Endothelial cell (in vitro differentiated cells): ENCODE measurements around the gene GDF2. TPM values are rescaled to one million over a fixed set of nuclear protein-coding genes. Genes with fewer than 3 reads are reported as not detected.

Experiments used
- DNase-seq: peaks from one replicate; pipeline ENCODE4 v3.0.0; 2021; ENCODE audit warnings: low spot score
- H3K27ac Mint-ChIP-seq: one replicate; pipeline ENCODE4 v1.8.0; 2021; ENCODE audit warnings: mixed read lengths, inconsistent platforms; ENCODE audit not compliant: unreplicated experiment
- H3K27me3 Mint-ChIP-seq: one replicate; pipeline ENCODE4 v1.8.0; 2021; ENCODE audit warnings: mild to moderate bottlenecking, moderate library complexity, mixed read lengths, inconsistent platforms; ENCODE audit not compliant: unreplicated experiment
- H3K36me3 Mint-ChIP-seq: one replicate; pipeline ENCODE4 v1.8.0; 2021; ENCODE audit warnings: mild to moderate bottlenecking, low read depth, mixed read lengths, inconsistent platforms; ENCODE audit not compliant: unreplicated experiment
- H3K4me1 Mint-ChIP-seq: one replicate; pipeline ENCODE4 v1.8.0; 2021; ENCODE audit warnings: mild to moderate bottlenecking, mixed read lengths, inconsistent platforms; ENCODE audit not compliant: unreplicated experiment
- H3K4me3 Mint-ChIP-seq: one replicate; pipeline ENCODE4 v1.8.0; 2021; ENCODE audit warnings: mild to moderate bottlenecking, mixed read lengths, inconsistent platforms; ENCODE audit not compliant: unreplicated experiment
- H3K9me3 Mint-ChIP-seq: one replicate; pipeline ENCODE4 v1.8.0; 2021; ENCODE audit warnings: mixed read lengths, inconsistent platforms; ENCODE audit not compliant: unreplicated experiment
- long read RNA-seq: library from polyadenylated mRNA; unstranded; transcript quantifications from one replicate; pipeline ENCODE4 v2.0.0, GENCODE V29; 2020; ENCODE audit not compliant: unreplicated experiment
- total RNA-seq: library from RNA; stranded (reverse); fragmentation: NEBNext Ultra II Directional; extraction: Animal tissue kit (Norgen Biotek cat#: 25700); gene quantifications from one replicate; pipeline ENCODE4 v1.2.1, GENCODE V29; 2021; ENCODE audit not compliant: unreplicated experiment
- TF ChIP-seq, protein P1 (sequence below): fragments of 200-600 bp; sonication (generic); IDR thresholded peaks from one replicate; pipeline ENCODE4 v1.5.0; 2021; ENCODE audit warnings: antibody characterized with exemption; ENCODE audit not compliant: unreplicated experiment

GDF2 gene
- total RNA-seq = not detected
- long read RNA-seq = 0 reads

DNA sequence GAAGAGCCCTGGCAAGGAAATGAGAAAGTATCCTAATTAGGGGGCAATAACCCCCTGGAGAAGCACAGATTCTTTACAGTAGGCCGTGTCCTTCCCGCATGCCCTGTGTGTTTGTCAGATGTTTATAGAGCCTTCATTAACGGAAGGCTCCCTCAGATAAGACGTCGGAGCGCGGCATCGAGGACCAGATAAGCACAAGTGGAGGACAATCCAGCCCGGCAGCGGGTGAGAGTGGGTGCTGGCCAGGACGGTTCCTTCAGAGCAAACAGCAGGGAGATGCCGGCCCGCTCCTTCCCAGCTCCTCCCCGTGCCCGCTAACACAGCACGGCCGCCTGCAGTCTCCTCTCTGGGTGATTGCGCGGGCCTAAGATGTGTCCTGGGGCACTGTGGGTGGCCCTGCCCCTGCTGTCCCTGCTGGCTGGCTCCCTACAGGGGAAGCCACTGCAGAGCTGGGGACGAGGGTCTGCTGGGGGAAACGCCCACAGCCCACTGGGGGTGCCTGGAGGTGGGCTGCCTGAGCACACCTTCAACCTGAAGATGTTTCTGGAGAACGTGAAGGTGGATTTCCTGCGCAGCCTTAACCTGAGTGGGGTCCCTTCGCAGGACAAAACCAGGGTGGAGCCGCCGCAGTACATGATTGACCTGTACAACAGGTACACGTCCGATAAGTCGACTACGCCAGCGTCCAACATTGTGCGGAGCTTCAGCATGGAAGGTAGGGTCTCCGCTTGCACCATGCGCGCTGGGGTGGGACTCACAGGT, at the start of gene GDF2:
Gene GDF2 (plus strand): TSS at position 155 of the 762 bp plus-strand sequence. CDS start 215 bp downstream, at position 370.
- peaks cover 2% of the 10 kb centered on the region for H3K27me3 Mint-ChIP-seq
- TF ChIP-seq, protein P1, sequence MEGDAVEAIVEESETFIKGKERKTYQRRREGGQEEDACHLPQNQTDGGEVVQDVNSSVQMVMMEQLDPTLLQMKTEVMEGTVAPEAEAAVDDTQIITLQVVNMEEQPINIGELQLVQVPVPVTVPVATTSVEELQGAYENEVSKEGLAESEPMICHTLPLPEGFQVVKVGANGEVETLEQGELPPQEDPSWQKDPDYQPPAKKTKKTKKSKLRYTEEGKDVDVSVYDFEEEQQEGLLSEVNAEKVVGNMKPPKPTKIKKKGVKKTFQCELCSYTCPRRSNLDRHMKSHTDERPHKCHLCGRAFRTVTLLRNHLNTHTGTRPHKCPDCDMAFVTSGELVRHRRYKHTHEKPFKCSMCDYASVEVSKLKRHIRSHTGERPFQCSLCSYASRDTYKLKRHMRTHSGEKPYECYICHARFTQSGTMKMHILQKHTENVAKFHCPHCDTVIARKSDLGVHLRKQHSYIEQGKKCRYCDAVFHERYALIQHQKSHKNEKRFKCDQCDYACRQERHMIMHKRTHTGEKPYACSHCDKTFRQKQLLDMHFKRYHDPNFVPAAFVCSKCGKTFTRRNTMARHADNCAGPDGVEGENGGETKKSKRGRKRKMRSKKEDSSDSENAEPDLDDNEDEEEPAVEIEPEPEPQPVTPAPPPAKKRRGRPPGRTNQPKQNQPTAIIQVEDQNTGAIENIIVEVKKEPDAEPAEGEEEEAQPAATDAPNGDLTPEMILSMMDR = no peak
- no peaks in the 10 kb centered on the region for H3K36me3 Mint-ChIP-seq
- H3K9me3 Mint-ChIP-seq = no peaks in the 10 kb centered on the region
- peaks cover 7% of the 10 kb centered on the region for H3K4me1 Mint-ChIP-seq
- H3K27ac Mint-ChIP-seq = no peak within 1 kb of the TSS
- no peak within 1 kb of the TSS for H3K4me3 Mint-ChIP-seq
- DNase-seq = no peak

DNA sequence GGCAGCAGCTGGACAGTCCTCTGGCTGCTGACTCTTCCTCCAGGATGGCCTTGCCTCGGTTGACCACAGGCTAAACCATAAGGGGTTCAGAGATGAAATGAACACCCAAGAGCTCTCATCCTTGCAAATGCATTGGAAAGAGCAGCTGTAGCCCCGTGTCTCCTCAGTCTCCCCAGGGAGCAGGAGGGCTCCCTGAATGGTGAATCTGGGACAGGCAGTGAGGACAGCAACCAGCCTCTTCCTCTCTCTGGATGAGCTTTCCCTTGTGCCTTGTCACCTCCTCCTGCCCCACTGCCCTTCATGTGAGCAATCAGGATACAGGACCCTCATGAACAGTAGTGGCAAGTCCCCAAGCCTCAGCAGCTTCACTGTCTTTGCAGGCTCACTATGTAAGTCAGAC, 46.2 kb upstream of the GDF2 start:
- Mint-ChIP-seq H3K27ac (no peak overlapping the region), H3K4me1 (peaks cover 8% of the 10 kb centered on the region), H3K27me3 (peaks cover 1% of the 10 kb centered on the region)

DNA sequence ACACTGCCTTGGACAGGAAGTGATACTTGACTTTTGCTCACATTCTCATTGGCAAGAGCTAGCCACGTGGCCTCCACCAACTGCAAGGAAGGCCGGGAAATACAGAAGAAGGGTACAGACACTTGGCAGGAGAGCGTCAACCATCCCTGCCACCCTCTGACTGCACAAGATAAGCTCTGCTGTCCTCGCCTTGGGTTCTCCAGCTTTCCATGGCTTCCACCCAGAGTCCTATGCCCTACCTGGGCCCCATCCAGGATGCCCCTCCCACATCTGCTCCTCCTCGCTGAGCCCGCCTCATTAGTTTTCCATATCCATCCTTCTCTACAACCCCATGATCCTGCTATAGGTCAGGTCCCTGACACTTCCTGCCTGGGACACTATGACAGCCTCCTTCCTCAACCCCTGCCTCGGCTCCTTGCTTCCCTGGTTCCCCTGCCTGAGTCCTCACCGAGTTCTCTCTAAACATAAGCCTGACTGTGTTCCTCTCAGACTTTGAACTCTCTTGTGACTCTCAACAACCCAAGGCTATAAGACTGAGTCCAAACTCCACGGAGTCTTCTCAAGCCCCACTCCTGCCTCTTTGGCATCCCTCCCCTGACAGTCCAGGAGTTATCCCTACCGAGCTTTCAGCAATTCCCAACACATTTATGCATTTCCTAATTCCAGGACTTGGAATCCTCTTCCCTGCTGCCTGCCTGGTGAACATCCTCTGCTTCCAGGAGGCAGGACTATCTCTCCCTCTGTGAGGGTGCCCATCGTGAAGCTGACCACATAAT, 45.5 kb upstream of the GDF2 start:
- Mint-ChIP-seq H3K4me1 (peaks cover 8% of the 10 kb centered on the region), H3K27ac (no peak overlapping the region)

More for the DNA sequence above, 46.2 kb upstream of the GDF2 start:
- Mint-ChIP-seq H3K9me3 (no peaks in the 10 kb centered on the region), H3K36me3 (no peaks in the 10 kb centered on the region), H3K4me3 (no peak overlapping the region)
- TF ChIP-seq, protein P1 = no peak
- DNase-seq = no peak

DNA sequence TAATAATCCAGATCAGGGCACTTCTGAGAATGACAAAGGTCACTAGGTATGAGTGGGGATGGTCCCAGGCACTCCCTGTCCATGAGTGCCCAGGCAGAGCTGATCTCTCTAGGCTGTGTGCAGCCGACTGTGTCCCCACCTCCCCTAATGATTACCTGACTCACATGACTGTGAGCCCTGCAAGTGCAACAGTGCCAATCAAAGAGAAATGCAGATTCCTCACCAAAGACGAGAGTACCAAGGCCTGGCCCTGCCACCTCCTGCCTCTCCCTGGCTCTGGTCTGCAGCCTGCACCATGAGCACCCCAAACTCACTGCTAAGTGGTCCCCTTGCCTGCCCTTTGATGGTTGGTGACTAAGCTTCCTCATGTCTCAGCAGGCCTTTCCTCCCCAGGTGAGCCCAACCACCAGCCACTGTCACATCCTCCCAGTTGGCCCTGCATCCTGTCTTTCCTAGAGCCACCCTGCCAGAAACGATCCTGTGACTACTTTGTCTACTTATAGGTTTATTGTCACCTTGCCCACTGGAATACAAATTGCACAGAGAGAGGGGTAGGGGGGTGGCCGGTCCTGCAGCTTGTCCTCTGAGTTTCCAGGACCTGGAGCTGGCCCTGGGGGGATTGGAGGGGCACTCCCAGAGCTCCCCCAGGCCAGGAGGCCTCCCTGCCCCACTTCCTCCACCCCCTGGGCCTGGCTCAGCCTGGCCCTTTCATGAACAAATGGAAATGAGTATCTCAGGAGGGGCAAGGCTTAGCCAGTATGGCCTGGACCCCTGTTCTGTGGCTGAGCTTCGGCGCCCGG, 44.7 kb upstream of the GDF2 start:
- TF ChIP-seq, protein P1 = no peak
- Mint-ChIP-seq H3K4me1 (peaks cover 8% of the 10 kb centered on the region), H3K9me3 (no peaks in the 10 kb centered on the region), H3K4me3 (no peak overlapping the region), H3K27me3 (peaks cover 1% of the 10 kb centered on the region), H3K36me3 (no peaks in the 10 kb centered on the region), H3K27ac (no peak overlapping the region)
- no peak for DNase-seq

More for the DNA sequence above, 45.5 kb upstream of the GDF2 start:
- Mint-ChIP-seq H3K36me3 (no peaks in the 10 kb centered on the region), H3K4me3 (no peak overlapping the region), H3K27me3 (peaks cover 1% of the 10 kb centered on the region), H3K9me3 (no peaks in the 10 kb centered on the region)
- TF ChIP-seq, protein P1 = no peak
- DNase-seq = no peak
